ENCODE results near the gene PITPNB. TPM values are rescaled to one million over a fixed set of nuclear protein-coding genes. Genes with fewer than 3 reads are reported as not detected.
A peak's percentile ranks its signal among the peaks of the same experiment; 100 is the strongest.

PITPNB gene
- total and polyA plus RNA-seq, 2 of the 13 experiments (the other 11 are each of a cell fraction or from before 2014, with no cell fraction given) = 17.0 to 30.1 TPM

GRCh38 chr22:27919222-27919941, at the start of gene PITPNB (continued):
- TF ChIP-seq THYN1 (CRISPR knock-in tag; IDR thresholded peaks at IDR 0.05; ENCODE audit: borderline replicate concordance, low read depth) (no peak), MED8 (CRISPR knock-in tag; IDR thresholded peaks at IDR 0.05; ENCODE audit: insufficient replicate concordance) (no peak), ZMAT5 (CRISPR knock-in tag; IDR thresholded peaks at IDR 0.05; ENCODE audit: borderline replicate concordance, low read depth) (no peak), GMEB2 (CRISPR knock-in tag; IDR thresholded peaks at IDR 0.05; ENCODE audit: low read depth) (peak; percentile 47; the same call in 1 of the 2 replicates), FLYWCH1 (CRISPR knock-in tag; IDR thresholded peaks at IDR 0.05) (no peak), REL (CRISPR knock-in tag; conservative IDR thresholded peaks at IDR 0.05) (no peak), ZNF639 (CRISPR knock-in tag; conservative IDR thresholded peaks at IDR 0.05) (no peak), PRMT3 (CRISPR knock-in tag; IDR thresholded peaks at IDR 0.05; ENCODE audit: borderline replicate concordance, low read depth) (no peak), MAZ (IDR thresholded peaks at IDR 0.05; ENCODE audit: borderline replicate concordance, low read depth, low read length) (peak; percentile 58; the same call in 1 of the 2 replicates), MAZ (CRISPR knock-in tag; IDR thresholded peaks at IDR 0.05; ENCODE audit: low read depth) (no peak), ZNF121 (CRISPR knock-in tag; IDR thresholded peaks at IDR 0.05) (no peak), CREB3 (CRISPR knock-in tag; IDR thresholded peaks at IDR 0.05) (no peak), ZBTB39 (CRISPR knock-in tag; IDR thresholded peaks at IDR 0.05) (no peak), NFYB (CRISPR knock-in tag; IDR thresholded peaks at IDR 0.05) (peak; percentile 58), GPN1 (CRISPR knock-in tag; IDR thresholded peaks at IDR 0.05; ENCODE audit: borderline replicate concordance) (no peak), IRF9 (CRISPR knock-in tag; IDR thresholded peaks at IDR 0.05; ENCODE audit: borderline replicate concordance) (no peak), HINFP (CRISPR knock-in tag; IDR thresholded peaks at IDR 0.05; ENCODE audit: low read depth) (no peak), ZNF776 (CRISPR knock-in tag; IDR thresholded peaks at IDR 0.05) (no peak)
